Right lung (tissue), 5 donors: ENCODE measurements around the gene PDIA6. TPM values are rescaled to one million over a fixed set of nuclear protein-coding genes. Genes with fewer than 3 reads are reported as not detected.
"Not testable (repeated sequence)": the region's sequence is repeated elsewhere in the genome, so short reads cannot be mapped to it uniquely, and the experiment has no call there.

Experiments used
- DNase-seq, 2 donors: peaks; one replicate each; pipeline ENCODE4 v3.0.0-alpha.2; 2013
- polyA plus RNA-seq, 5 donors: library from polyadenylated mRNA; unstranded; fragments of 120-200 nt; gene quantifications; one replicate each; pipeline versions ENCODE4 v1.2.1 to v1.2.3, GENCODE V29; 2013; ENCODE audit warnings: inconsistent platforms in 1 of 5, low replicate concordance in 1 of 5; ENCODE audit not compliant: insufficient read length in 5 of 5, insufficient read depth in 1 of 5

PDIA6 gene
- polyA plus RNA-seq, 5 donors = 264 to 305 (median 279) TPM

- DNase-seq = no peak
Observed at GRCh38 chr2:10784719-10785118, 27.9 kb downstream of the PDIA6 start.

DNA sequence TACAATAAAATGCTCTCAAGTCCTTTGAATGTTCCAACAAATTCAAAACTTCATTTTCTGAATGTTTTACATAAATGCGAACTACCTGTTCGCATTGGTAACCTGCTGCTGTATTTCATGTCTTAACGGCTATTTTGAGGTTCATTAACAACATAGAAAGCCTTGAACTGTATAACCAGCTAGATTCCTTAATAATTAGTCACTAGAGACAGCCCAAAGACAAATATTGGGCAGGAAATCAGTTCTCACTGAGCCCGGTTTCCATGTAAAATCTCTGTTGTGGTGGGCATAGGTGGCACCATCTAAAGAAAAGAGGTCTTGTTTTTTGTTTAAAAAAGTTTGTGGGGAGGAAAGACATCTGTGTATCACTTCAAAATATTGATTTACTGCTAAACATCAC lies 29.2 kb downstream of the PDIA6 start:
- DNase-seq = no peak

DNA sequence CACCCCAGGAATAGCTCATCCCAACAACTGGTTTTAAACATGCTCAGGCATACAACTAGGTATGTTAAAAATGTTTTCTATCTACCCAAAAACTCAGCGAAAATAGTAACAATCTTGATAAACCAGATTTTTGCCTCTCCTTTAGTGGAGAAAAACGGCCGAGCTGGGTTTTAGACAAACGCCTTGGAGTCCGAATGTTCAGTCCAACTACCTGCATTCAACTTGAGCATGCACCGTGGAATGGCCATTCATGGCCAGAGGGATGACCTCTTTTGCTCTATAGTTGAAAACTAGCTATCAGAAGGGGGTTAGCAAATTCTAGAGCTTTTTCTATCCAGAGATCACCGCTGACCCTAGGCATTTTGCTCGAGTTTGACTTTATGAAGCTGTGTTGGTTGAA lies 30.8 kb downstream of the PDIA6 start:
- DNase-seq = no peak

- DNase-seq = not testable (repeated sequence)
Observed at GRCh38 chr2:10780821-10781220, 31.8 kb downstream of the PDIA6 start.

DNA sequence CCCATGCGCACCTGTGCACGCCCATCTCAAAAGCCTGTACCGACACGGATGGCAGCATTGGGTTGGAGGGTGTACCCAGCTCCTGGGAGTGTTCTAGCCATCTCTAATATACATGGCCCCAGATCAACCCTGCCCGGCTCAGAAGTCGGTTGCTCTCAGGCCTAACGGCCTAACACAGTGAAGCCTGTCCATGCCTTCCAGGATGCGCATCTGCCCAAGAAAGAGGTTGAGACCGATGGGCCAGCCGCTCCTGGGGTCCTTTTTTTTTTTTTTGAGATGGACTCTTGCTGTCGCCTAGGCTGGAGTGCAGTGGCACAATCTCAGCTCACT lies 32.1 kb downstream of the PDIA6 start:
- no peak for DNase-seq

DNA sequence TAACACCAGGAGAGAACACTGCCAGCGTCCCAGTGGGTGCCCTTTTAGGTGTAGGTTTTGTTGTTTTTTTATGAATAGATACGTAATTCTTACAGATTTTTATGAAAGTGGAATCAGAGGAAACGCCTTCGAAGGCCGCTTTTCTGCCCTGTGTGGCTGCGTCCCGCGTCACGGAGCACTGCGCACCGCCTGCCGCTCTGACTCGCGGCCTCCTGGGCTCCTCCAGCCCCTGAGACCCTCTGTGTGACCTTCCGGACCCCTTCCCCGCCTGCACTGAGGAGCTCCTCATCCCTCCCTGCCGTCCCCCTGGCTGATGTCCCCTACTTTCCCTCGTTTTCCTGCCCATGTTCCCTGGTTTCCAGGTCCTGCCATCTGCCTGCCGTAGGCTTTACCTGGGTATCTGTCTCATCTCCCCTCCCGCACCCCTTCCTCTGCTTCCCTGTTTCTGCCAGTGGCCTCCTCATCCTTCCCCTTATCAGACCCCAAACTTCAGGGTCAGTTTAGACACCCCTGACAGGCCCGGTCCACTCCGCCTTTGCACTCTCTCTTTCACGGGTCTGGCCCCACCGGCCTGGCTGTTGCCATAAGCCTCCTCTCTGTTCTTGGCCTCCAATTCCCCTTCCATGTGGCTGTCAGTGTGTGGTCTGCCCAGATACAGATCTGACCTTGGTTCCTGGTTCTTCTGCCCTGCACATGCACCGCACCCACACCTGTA lies 32.7 kb downstream of the PDIA6 start:
- no peak for DNase-seq

GRCh38 chr2:10778724-10779115 lies 33.9 kb downstream of the PDIA6 start:
- no peak for DNase-seq

DNA sequence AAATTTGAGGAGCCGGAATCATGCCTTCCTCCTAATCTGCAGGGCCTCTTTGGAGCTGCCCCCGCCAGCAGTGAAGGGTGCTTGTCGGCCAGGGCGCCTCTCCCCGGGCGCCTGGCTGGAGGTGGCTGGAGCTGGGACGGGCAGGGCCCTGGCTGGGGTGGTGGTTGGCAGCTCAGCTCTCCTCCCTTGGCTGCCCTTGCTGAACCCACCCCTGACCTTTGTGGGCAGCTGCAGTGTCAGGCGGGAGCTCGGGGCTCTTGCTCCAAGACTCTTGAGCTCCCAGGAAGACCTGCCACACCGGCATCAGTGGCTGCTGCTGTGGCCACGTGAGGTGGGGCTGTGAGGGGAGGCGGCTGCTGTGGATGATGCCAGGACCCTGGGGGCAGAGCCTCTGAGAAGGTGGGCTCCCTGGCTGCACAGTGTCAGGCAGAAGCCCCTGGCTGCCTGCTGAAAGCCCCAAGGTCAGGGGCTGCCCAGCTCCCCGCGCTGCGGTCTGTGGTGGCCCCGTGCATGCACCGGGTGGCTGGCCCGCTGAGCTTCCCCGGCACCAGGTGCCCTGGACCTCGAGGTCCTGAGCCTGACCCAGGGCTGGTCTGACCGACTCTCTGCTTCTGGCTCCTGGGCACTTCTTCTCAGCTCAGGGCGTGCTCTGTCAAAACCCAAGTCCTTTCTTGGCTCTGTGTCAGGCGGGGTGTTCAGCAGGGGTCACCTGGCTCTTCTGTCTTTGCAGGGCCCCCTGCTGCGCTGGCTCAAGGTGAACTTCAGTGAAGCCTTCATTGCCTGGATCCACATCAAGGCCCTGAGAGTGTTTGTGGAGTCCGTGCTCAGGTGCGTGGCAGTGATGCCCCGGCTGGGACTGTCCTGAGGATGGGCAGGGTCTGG lies 34.5 kb downstream of the PDIA6 start:
- DNase-seq = no peak

DNA sequence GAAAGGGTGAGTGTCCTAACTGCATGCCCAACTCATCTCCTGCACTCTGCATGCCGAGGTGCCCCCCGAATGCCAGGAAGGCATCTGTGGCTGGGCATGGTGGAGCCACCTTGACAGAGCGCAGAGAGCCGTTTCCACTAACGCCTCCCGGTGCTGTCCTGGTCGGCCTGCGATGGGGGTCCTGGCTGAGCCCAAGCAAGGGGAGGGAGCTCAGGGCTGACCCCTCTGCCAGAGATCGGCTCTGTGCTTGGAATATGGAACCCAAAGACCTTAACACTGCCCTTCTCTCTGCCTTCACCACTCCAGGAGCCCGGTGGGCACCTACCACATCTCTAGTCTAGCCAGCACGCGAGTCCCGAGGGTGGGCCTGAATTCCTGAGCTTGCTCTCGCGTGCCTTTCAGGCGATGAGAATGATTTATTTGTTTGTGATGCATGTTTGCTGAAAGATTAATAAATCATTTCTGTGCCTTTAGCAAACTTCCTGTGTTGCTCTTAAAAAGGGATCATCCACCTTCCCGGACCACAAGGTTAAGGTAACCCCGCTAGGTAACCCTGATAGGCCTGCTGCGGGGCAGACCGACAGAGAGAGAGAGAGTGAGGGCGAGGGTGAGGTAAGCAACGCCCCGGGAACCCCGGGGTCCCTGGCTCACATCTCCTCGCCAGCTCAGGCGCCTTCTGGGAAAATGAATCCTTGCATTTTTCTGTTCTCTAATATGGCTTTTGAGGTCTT lies 35.3 kb downstream of the PDIA6 start:
- no peak for DNase-seq

DNA sequence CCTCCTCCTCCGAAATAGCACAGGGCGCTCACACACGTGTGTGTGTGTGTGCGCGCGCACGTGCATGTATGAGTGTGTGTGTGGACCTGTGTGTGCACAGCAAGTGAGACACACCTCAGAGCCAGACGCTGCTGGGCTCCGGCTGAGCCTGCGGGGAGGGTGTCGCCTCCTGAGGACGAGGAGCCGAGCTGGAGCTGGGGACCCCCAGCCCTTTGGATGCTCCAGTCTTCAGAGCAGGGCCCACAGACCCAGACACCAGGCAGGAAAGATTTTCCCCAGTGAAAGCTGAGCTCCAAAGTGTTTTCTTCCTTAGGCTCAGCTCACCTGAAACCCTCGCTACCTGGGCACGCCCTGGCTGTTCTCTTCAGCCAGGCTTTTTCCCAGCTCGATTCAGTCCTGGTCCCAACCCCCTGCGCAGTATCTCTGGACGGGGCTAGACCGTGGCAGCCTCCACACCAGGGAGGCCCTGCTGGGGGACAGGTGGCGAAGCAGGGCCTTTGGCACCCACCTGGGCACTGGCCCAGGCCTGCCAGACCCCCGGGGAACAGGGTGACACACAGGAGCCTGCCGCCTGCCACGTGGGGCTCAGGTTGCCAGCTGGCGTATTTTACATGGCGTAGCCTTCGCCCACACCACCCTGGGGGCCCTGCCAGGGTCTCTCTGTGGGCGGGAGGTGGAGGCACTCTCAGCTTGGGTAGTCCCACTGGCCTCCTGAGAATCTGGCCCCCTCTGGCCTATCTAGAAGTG lies 36.2 kb downstream of the PDIA6 start:
- DNase-seq = no peak

- no peak for DNase-seq
Observed at GRCh38 chr2:10775831-10776230, 36.8 kb downstream of the PDIA6 start.

- DNase-seq = no peak
Observed at GRCh38 chr2:10775021-10775780, 37.4 kb downstream of the PDIA6 start.

- DNase-seq = no peak
Observed at GRCh38 chr2:10774394-10774793, 38.2 kb downstream of the PDIA6 start.

DNA sequence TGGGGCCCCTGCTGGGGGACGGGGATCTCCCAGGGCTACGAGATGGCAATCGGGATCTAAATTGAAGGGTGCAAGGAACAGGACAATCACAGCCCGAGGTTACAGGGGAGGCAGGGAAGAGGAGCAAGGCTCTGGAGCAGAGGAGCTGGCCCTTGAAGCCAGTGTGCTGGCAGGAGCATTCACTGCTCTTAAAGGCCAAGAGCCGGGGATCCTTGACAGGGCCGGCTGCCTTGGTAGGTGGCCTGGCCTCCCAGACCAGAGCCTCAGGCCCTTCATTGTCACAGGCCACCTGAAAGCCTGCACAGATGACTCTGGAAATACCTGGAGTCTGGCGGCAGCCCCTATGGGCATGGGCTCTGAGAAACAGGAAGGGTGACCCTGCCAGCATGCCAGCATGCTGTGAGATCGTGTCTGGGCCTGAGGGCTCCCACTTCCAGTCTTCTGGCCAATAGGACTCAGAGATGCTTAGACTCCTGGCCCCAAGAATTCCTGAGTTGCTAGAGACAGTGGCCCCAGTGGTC lies 38.7 kb downstream of the PDIA6 start:
- DNase-seq = no peak

GRCh38 chr2:10772868-10773215 lies 39.7 kb downstream of the PDIA6 start:
- DNase-seq = no peak

- DNase-seq = no peak
Observed at GRCh38 chr2:10772201-10772867, 40.3 kb downstream of the PDIA6 start.

- no peak for DNase-seq
Observed at GRCh38 chr2:10771786-10772185, 40.8 kb downstream of the PDIA6 start.

GRCh38 chr2:10770956-10771750 lies 41.4 kb downstream of the PDIA6 start:
- DNase-seq = no peak

DNA sequence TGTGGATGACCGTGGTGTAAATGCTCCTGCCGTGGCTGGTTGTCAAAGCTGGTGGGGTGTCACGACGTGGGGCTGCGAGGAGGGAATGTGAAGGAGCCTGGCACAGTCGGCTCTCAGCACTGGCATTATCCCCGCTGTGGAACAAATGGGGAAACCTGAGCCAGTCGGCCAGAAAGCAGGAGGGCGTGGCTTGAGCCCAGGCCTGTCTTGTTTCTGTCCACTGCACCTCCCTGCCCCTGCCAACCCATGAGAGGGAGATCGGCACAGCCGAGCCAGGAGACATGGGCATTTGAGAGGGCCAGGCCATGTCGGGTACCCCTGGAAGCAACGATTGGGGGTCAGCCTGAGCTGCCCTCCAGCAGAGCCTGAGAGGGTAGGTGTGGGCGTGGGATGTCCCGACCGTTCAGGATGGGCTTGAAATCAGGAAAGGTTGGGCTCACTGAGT lies 44.5 kb downstream of the PDIA6 start:
- no peak for DNase-seq

DNA sequence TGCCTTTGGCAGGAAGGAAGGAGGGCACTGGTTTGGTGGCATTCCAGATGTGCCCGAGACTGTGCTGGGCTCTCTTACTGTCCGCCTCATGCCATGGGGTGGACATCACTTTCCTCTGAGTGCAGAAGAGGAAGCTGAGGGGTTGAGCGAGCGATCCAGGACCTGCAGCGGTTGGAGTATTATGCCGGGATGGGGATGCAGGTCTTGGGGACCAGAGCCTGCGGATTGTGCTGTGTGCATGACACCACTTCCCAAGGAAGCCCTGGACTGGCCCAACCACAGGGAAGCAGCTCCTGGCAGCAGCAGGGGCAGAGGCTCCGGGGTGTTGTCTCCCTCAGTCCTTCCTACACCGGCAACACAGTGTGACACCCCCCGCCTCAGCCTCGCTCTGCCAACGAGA lies 46.7 kb downstream of the PDIA6 start:
- DNase-seq = no peak
